ENCODE results near the gene PRPF6. TPM values are rescaled to one million over a fixed set of nuclear protein-coding genes. Genes with fewer than 3 reads are reported as not detected.

Gene PRPF6
- total and polyA plus RNA-seq, 2 donors (not counting 1 experiment from before 2014, with no cell fraction given): 31.7 to 82.9 TPM

DNA sequence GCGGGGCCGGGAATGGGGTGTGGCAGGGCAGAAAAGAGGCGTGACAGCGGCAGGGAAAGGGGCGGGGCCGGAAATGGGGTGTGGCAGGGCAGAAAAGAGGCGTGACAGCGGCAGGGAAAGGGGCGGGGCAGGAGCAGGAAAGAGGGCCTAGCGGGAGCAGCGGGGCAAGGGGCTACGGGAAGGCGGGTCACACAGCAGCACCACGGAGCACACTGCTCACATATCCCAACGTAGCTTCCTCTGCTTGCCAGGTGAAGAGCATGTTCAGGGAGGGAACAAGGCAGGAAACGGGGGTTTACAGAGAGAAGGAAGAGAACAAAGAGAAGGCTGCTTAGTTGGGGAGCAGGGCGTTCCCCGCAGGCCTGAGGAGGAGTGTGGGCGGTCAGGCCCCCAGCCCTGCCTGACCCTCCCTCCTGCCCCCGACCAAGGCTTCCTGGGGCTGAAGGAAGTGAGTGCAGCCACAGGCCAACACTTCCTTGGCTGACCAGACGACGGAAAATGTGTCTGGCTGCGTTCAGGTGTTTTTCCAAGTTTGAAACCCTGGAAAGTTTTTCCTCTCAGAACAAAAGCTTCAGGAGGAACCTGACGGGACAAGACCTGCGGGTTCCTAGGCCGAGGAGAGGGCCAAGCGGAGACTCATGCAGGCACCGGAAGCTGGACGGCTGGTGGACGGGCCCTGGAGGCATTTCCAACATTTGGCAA is 38.5 kb upstream of the PRPF6 start:
- H3K4me1 ChIP-seq (ENCODE audit: control insufficient read depth in 2 of 2, insufficient read depth in 2 of 2, low read length in 2 of 2): peaks cover 14 to 21% of the 10 kb centered on the region in 2 donors
- ATAC-seq (ENCODE audit: low read depth) (no peak), DNase-seq (peak; percentile 38)
- no peaks in the 10 kb centered on the region for H3K9me3 Mint-ChIP-seq (ENCODE audit: insufficient read depth)
- H3K4me3 ChIP-seq (ENCODE audit: control extremely low read depth in 1 of 5, extremely low read depth in 1 of 5, insufficient read depth in 1 of 5, low read depth in 2 of 5, low read length in 4 of 5): no peak overlapping the region
- H3K27ac Mint-ChIP-seq: peak overlapping the region; percentile 41
- ChIA-PET CTCF (interaction anchor here (1.0 kb wide), 1 partner anchor 12 kb away, joined by 3 read pairs; no protein-coding TSS in a partner anchor), POLR2A (no interaction called here)
- no peaks in the 10 kb centered on the region for H3K27me3 Mint-ChIP-seq
- H3K36me3 ChIP-seq (replicated peaks in 1 of 2; ENCODE audit: control extremely low read depth in 1 of 2, control insufficient read depth in 1 of 2, extremely low read depth in 1 of 2, insufficient read depth in 2 of 2, low read length in 1 of 2): peaks cover 0 to 65% of the 10 kb centered on the region in 2 experiments
- peak overlapping the region; percentile 43 for H3K4me2 ChIP-seq (replicated peaks; ENCODE audit: low read depth, low read length, poor library complexity, severe bottlenecking)
- no peak for TF ChIP-seq EZH2 (IDR thresholded peaks at IDR 0.05; ENCODE audit: borderline replicate concordance, insufficient read depth, low read depth, low read length, poor library complexity, severe bottlenecking)
- TF ChIP-seq, protein P1, sequence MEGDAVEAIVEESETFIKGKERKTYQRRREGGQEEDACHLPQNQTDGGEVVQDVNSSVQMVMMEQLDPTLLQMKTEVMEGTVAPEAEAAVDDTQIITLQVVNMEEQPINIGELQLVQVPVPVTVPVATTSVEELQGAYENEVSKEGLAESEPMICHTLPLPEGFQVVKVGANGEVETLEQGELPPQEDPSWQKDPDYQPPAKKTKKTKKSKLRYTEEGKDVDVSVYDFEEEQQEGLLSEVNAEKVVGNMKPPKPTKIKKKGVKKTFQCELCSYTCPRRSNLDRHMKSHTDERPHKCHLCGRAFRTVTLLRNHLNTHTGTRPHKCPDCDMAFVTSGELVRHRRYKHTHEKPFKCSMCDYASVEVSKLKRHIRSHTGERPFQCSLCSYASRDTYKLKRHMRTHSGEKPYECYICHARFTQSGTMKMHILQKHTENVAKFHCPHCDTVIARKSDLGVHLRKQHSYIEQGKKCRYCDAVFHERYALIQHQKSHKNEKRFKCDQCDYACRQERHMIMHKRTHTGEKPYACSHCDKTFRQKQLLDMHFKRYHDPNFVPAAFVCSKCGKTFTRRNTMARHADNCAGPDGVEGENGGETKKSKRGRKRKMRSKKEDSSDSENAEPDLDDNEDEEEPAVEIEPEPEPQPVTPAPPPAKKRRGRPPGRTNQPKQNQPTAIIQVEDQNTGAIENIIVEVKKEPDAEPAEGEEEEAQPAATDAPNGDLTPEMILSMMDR (IDR thresholded peaks at IDR 0.05): no peak
- intact Hi-C loops (cut with micrococcal nuclease): no loop called here
- H3K9me3 ChIP-seq (ENCODE audit: control extremely low read depth in 1 of 3, control insufficient read depth in 2 of 3, insufficient read depth in 1 of 3, low read length in 2 of 3): peaks cover 0 to 29% (median 0%) of the 10 kb centered on the region in 3 donors
- H3K4me3 Mint-ChIP-seq: no peak overlapping the region
- H3K4me1 Mint-ChIP-seq: peaks cover 23% of the 10 kb centered on the region
- 77% methylated on average over 19 of the region's 30 CpGs for WGBS (ENCODE audit: insufficient coverage)
- H3K79me2 ChIP-seq (ENCODE audit: control insufficient read depth, insufficient read depth, low read length): peaks cover 55% of the 10 kb centered on the region
- no peak overlapping the region for H3K9ac ChIP-seq (ENCODE audit: low read length)
- peaks cover 91% of the 10 kb centered on the region for H4K20me1 ChIP-seq (ENCODE audit: control insufficient read depth, insufficient read depth, low read length, poor library complexity, severe bottlenecking)
- peak overlapping the region in 1 of 2 donors; percentile 1 for H3K27ac ChIP-seq (ENCODE audit: low read length in 2 of 2)
- no peaks in the 10 kb centered on the region for H3K27me3 ChIP-seq (replicated peaks in 1 of 4; ENCODE audit: control extremely low read depth in 1 of 4, control insufficient read depth in 3 of 4, insufficient read depth in 4 of 4, low read length in 3 of 4)
- H2AFZ ChIP-seq (ENCODE audit: insufficient read depth, low read depth, low read length, poor library complexity, severe bottlenecking): no peak overlapping the region
